EH (cell line): ENCODE data around the gene TNFRSF9.
A peak's percentile ranks its signal among the peaks of the same experiment; 100 is the strongest.
"Not testable (repeated sequence)": the region's sequence is repeated elsewhere in the genome, so short reads cannot be mapped to it uniquely, and the experiment has no call there.

Experiments used
- DNase-seq: peaks from one replicate; pipeline ENCODE4 v3.0.0-alpha.2; 2015; ENCODE audit warnings: low read depth

Gene TNFRSF9

DNA sequence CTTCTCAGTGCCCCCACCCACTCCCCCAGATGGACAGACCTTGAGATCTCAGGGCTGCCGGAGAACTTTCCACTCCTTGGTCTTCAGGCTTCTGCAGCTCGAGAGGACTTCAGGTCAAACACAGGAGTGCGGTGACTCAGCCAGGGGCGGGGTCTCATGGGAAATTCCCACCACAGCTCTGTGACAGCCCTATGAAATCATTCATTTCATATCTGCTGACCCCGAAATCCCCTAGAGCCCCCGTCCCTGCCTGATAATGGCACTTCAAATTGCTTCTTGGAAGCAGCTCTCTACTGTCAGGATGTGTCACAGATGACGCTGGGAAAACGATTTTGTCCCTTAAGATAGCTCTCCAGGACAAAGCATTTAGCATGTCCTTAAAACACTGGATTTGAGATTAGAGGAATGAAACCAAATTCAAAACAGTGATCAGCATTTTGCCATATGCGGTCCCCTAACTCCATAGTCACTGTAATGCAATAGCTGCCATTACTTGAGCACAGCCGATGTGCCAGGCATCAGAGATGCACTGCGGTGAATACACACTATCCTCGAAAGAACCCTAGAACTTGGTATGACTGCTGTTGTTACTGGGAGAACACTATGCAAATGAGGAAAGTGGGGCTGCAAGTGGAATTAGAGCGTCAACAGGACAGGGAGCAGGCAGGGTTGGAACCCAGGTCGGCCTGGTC is at the start of gene TNFRSF9:
TNFRSF9 (minus strand) TSS at position 95 of the 692 bp plus-strand sequence. CDS start 845 bp downstream, outside the sequence.
- DNase-seq = no peak

DNA sequence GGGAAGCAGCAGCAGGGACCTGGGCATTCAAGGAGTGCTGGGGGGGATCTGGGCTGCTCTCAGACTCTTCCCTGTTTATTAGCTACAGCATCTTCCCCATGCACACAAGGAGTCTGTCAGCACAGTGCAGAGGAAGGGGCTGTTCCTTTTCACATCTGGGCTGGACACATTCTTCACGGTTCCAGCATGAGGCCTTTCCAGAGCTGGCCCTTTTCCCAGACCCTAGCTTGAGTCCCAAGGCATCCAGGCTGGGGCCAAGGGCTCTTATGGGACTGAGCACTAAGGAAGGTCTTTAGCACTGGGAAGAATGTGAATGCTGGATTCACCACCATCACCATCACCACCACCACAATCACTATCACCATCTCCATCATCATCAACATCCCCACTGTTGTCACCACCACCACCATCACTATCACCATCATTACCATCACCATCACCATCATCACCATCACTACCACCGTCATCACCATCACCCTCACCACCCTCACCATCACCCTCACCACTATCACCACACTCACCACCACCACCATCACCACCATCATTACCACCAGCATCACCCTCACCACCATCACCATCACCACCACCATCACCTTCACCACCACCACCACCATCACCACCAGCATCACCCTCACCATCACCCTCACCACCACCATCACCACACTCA is 49.3 kb upstream of the TNFRSF9 start:
- DNase-seq = peak; percentile 48

DNA sequence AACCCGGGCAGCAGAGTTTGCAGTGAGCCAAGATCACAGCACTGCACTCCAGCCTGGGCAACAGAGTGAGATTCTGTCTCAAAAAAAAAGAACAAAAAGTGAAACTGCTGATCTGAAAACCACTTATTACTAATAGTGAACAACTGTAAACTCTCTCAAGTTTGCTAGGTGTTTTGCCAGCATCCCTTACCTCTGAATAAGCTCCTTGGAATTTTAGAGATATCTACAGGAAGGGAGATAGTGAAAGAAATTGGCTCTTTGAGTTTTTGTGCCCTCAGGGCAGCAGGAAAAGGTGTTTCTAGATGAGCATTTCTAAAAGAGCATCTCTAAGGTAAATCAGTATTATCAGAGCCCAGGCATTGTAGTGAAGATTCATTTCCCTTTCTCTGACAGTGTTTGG is 47.9 kb upstream of the TNFRSF9 start:
- peak; percentile 36 for DNase-seq

DNA sequence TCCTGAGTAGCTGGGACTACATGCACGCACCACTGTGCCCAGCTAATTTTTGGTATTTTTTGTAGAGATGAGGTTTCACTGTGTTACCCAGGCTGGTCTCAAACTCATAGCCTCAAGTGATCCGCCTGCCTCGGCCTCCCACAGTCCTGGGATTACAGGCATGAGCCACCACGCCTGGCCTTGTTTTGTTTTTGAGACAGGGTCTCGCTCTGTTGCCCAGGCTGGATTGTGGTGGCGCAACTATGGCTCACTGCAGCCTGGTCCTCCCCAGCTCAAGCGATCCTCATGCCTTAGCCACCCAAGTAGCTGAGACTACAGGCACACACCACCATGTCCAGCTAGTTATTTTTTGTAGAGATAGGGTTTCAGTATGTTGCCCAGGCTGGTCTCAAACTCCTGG is 46.9 kb upstream of the TNFRSF9 start:
- DNase-seq = no peak

DNA sequence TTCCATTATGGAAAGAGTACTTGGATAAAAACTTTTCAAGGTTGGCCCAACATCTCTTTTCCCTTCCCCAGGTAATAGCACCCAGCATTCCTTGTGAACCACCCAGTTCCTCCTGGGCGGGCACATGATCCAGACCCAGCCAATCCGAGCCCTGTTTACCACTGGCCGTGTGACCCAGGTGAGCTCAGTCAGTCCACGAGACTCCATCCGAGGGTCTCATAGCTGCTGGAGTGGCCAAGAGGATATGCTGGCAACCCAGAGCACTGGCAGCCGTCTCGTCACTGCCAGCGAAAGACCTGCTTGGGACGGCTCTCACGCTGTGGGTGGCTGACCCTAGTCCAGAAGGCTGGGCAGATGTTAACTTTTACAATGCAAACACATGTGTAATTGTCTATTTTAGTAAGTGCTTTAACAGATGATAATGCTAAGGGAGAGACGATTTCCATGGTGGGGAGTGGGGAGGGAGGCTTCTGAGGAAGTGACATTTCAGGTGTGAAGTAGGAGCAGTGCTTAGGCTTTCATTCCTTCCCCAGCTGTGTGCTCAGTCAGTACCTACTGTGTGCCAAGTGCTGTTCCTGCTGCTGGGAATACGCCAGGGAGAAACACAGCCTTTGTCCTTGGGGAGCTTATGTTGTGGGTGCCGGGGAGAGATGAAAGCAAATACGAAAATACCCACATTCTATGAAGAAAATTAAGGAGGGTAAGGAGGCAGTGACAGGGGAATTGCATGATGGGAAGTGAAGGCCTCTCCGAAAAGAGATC is 45.4 kb upstream of the TNFRSF9 start:
- DNase-seq = no peak

DNA sequence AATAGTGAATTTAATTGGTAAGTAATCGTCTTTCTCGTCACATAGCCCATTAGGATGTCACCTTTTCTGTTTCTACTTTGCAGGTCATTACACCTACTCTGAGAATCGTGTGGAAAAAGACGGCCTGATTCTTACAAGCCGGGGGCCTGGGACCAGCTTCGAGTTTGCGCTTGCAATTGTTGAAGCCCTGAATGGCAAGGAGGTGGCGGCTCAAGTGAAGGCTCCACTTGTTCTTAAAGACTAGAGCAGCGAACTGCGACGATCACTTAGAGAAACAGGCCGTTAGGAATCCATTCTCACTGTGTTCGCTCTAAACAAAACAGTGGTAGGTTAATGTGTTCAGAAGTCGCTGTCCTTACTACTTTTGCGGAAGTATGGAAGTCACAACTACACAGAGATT is 44.2 kb upstream of the TNFRSF9 start:
- no peak for DNase-seq

DNA sequence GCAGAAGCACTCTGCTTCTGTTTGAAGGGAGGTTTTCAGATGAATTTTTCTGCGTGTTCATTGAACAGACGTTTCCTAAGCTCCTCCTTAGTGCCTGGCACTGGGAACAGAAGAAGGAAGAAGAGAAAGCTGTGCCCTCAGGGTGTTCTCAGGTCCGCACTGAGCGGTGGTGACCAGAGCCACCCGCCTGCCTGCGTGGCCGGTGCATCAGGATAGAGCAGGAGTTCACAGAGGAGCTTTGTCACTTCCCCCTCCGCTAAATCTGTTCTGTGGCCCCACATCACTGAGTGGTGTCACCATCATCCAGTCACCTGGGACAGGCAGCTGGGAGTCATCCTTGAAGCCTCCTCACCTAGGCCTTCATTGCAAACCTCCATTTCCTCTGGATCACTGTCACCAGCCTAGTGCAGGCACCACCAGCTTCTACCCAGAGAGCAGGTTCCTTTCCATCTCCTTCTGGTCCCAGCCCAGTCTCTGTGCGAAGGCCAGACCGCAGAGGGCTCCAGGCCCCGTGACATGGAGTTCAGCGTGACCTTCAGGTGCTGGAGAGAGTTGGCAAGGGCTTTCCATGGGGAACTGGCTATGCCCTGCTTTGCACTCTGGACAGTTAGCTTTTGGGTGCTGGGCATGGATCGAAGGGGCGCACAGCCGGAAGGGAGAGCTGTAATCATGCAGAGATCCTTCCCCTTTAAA is 42.6 kb upstream of the TNFRSF9 start:
- DNase-seq = no peak

GRCh38 chr1:7980984-7981383 is 40.3 kb upstream of the TNFRSF9 start:
- no peak for DNase-seq

GRCh38 chr1:7975212-7975865 is 34.7 kb upstream of the TNFRSF9 start:
- DNase-seq = peak; percentile 77

DNA sequence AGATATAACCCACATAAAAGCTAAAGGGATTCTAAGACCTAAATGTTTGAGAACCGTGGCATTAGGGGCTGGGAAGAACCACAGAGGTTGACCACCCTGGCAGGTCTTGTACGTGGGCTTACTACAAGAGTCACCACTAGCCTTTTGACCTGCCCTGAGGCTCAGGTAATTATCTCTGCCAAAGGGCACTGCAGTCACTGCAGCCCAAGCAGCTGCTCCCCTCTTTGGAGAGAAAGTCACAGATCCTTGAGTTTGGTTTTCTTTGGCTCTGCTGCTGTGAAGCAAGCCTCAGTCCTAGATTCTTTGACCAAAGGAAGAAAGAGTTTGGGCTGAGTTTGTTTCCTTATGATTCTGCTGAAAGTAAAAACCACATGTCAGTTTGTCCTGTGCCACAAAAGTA is 32.4 kb upstream of the TNFRSF9 start:
- DNase-seq = no peak

DNA sequence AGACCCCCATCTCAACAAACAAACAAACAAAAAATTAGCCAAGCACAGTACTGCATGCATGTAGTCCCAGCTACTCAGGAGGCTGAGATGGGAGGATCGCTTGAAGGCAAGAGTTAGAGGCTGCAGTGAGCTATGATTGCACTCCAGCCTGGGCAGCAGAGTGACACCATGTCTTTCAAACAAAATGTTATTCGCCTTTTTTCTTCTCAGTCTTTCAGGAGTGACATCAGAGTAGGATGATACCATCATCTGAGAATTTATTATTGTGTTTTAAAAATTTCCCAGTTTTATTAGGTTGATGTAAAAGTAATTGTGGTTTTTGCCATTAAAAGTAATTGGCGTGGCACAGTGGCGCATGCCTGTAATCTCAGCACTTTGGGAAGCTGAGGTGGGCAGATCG is 31.6 kb upstream of the TNFRSF9 start:
- DNase-seq = peak; percentile 15

DNA sequence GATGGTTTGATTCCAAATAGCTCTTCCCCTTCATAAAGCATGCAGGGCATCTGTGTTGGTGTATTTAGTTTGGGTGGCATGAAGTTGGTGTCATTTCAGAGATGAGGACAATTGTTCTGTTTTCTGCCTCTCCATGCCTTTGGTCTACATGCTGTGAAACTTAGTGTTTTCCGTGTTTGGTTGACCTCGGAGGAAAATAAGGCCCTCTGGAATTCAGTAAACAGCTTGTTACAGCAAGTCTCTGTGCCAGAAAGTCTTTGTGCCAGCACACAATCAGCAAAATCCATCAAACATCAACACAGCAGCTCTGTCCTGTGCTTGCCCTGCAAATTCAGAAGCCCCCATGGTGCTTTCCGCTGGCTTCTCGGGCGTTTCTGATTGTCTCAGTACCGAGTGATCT is 30.4 kb upstream of the TNFRSF9 start:
- no peak for DNase-seq

GRCh38 chr1:7970246-7970645 is 29.6 kb upstream of the TNFRSF9 start:
- no peak for DNase-seq

DNA sequence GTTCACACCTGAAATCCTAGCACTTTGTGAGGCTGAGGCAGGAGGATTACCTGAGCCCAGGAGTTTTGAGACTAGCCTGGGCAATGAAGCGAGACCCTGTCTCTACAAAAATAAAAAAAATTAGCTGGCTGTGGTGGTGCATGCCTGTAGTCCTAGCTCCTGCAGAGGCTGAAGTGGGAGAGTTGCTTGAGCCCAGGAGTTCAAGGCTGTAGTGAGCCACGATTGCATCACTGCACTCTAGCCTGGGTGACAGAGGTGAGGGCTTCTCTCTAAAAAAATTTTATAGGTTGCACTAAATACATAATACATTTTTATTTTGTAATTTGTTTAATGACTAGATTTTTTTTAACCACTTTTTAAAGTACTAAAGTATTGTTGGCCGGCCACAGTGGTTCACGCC is 27.0 kb upstream of the TNFRSF9 start:
- no peak for DNase-seq

- DNase-seq = no peak
Observed at GRCh38 chr1:7967196-7967595, 26.6 kb upstream of the TNFRSF9 start.

DNA sequence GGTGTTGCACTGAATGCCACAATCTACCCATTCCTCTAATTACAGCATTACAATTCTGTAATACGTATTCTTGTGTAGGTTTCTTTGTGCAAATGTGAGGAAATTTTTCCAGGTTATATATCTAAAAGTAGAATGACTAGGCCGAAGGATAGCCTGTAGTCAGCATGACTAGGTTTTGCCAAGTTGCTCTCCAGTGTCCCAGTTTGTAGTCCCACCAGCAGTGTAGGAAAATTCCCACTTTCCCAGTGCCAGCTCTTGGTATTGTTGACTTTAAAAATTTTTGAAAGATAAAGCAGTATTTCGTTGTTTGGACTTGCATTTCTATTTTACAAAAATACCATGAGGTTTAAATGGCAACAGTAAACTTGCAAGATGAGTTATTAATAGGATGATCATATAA is 23.8 kb upstream of the TNFRSF9 start:
- no peak for DNase-seq

GRCh38 chr1:7963841-7964240 is 23.2 kb upstream of the TNFRSF9 start:
- DNase-seq = not testable (repeated sequence)

DNA sequence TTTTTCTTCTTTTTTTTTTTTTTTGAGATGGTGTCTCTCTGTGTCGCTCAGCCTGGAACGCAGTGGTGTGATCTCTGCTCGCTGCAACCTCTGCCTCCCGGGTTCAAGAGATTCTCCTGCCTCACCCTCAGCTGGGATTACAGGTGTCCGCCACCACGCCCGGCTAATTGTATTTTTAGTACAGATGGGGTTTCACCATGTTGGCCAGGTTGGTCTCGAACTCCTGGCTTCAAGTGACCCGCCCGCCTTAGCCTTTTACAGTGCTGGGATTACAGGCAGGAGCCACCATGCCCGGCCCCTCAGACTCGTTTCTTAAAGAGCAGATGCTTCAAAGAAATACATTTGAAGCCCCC is 22.7 kb upstream of the TNFRSF9 start:
- DNase-seq = not testable (repeated sequence)

DNA sequence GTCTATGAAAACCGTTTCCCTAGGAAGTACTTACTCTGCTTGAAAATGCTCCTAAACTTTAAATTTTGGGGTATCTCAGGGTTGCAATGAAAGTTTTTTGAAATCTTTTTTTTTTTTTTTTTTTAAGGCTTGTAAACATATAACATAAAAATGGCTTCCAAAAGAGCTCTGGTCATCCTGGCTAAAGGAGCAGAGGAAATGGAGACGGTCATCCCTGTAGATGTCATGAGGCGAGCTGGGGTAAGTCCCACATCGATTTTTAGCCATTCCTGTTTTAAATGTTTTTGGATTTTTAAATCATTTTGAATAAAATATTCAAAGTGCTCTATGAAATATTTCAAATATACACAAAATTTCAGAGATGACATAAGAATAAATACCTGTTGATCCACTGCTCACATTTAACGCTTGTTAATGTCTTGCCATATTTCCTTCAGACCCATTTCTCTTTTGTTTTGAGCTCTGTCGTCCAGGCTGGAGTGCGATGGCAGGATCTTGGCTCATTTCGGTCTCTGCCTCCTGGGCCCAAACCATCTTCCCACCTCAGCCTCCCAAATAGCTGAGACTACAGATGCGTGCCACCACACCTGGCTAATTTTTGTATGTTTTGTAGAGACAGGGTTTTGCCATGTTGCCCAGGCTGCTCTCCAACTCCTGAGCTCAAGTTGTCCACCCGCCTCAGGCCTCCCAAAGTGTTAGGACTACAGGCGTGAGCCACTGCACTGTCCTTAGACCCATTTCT is 22.2 kb upstream of the TNFRSF9 start:
- peak; percentile 12 for DNase-seq

DNA sequence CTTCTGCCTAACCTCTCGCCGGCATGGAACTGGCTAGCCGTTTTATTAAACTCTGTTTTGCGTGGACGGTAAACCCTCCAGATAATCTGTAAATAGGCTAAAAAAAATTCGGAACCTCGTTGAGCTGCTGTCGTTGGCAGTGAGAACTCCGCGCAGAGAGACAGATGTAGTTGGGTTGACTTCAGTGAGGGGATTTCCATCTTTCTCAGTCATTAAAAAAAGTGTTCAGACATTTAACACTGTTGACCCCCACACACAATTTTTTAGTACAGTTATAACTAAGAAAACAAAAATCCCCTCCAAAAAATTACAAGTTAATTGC is 21.3 kb upstream of the TNFRSF9 start:
- no peak for DNase-seq

GRCh38 chr1:7961216-7962013 is 20.8 kb upstream of the TNFRSF9 start, which contains the start of gene PARK7:
TSS of gene PARK7 (plus strand) at chr1:7961711. CDS start at chr1:7962786, 1,075 bp downstream.
- peak; percentile 98 for DNase-seq
